CD4-positive, alpha-beta memory T cell (primary cell): ENCODE measurements around the gene DNAH6. TPM values are rescaled to one million over a fixed set of nuclear protein-coding genes. Genes with fewer than 3 reads are reported as not detected.
A peak's percentile ranks its signal among the peaks of the same experiment; 100 is the strongest.

ENCODE experiments used
- CTCF ChIA-PET: fragments of 350-600 bp; sonication (Branson Sonifier 250); formaldehyde crosslinking; loops from one replicate; lab custom pipeline; 2021; ENCODE audit warnings: inconsistent platforms; ENCODE audit not compliant: partially characterized antibody; lab: Charles Lee
- POLR2A ChIA-PET: fragments of 350-600 bp; sonication (Branson Sonifier 250); formaldehyde crosslinking; loops from one replicate; lab custom pipeline; 2021; ENCODE audit not compliant: partially characterized antibody; lab: Charles Lee
- DNase-seq, 5 donors: peaks; one replicate each; pipeline versions ENCODE4 v3.0.0 to v3.0.0-alpha.2; 2020 to 2022; ENCODE audit warnings: mixed read lengths in 1 of 5
- H3K27ac ChIP-seq: one replicate; pipeline ENCODE4 v1.7.0; 2013; ENCODE audit warnings: low read depth, low read length
- H3K27me3 ChIP-seq: 2 replicates; pipeline ENCODE4 v1.7.0; 2013; ENCODE audit warnings: mild to moderate bottlenecking, low read length, moderate library complexity; ENCODE audit not compliant: insufficient read depth
- H3K36me3 ChIP-seq: 2 replicates; pipeline ENCODE4 v1.7.0; 2013; ENCODE audit warnings: mild to moderate bottlenecking, low read length, moderate library complexity; ENCODE audit not compliant: insufficient read depth
- H3K4me1 ChIP-seq: 2 replicates; pipeline ENCODE4 v1.7.0; 2013; ENCODE audit warnings: mild to moderate bottlenecking, low read length, moderate library complexity; ENCODE audit not compliant: insufficient read depth
- H3K4me3 ChIP-seq, 2 donors: one replicate each; pipeline ENCODE4 v1.7.0; 2013; ENCODE audit warnings: low read length in 2 of 2, mild to moderate bottlenecking in 1 of 2
- H3K9me3 ChIP-seq, 2 donors: one replicate each; pipeline ENCODE4 v1.7.0; 2013; ENCODE audit warnings: low read length in 2 of 2, control low read depth in 1 of 2; ENCODE audit not compliant: control insufficient read depth in 1 of 2
- H3K27ac Mint-ChIP-seq, 7 donors: one replicate each; pipeline ENCODE4 v1.8.0; 2020 to 2021; ENCODE audit warnings: mixed read lengths in 7 of 7, mild to moderate bottlenecking in 6 of 7, inconsistent platforms in 3 of 7, moderate library complexity in 3 of 7
- H3K27me3 Mint-ChIP-seq, 2 donors: one replicate each; pipeline ENCODE4 v1.8.0; 2020 to 2021; ENCODE audit warnings: mixed read lengths in 2 of 2
- H3K36me3 Mint-ChIP-seq, 2 donors: one replicate each; pipeline ENCODE4 v1.8.0; 2020 to 2021; ENCODE audit warnings: mixed read lengths in 2 of 2, inconsistent platforms in 1 of 2, mild to moderate bottlenecking in 1 of 2
- H3K4me1 Mint-ChIP-seq, 4 donors: one replicate each; pipeline ENCODE4 v1.8.0; 2020 to 2021; ENCODE audit warnings: mixed read lengths in 4 of 4, mild to moderate bottlenecking in 1 of 4
- H3K4me3 Mint-ChIP-seq, 8 donors: one replicate each; pipeline ENCODE4 v1.8.0; 2020 to 2021; ENCODE audit warnings: mixed read lengths in 8 of 8, mild to moderate bottlenecking in 7 of 8, moderate library complexity in 6 of 8, inconsistent platforms in 3 of 8
- H3K9me3 Mint-ChIP-seq, 8 donors: one replicate each; pipeline ENCODE4 v1.8.0; 2020 to 2021; ENCODE audit warnings: mixed read lengths in 8 of 8, mild to moderate bottlenecking in 5 of 8, inconsistent platforms in 3 of 8, moderate library complexity in 1 of 8
- intact Hi-C: fragments of 100-400 bp; cut with micrococcal nuclease; formaldehyde crosslinking; loops from one replicate; pipeline ENCODE4 v1.15.1; 2023
- polyA plus RNA-seq, 2 donors: library from polyadenylated mRNA; unstranded; fragments of 300-500 nt; fragmentation: Illumina TruSeq; gene quantifications; one replicate each; pipeline ENCODE4 v1.2.3, GENCODE V29; 2021
- total RNA-seq, 2 experiments: library from RNA; stranded (reverse); gene quantifications; one replicate each; pipeline ENCODE4 v1.2.3, GENCODE V29; 2021

Gene DNAH6
- total and polyA plus RNA-seq, 4 experiments from 2014 or later: 0.22 to 2.9 (median 1.2) TPM

- H3K4me3 ChIP-seq: no peak overlapping the region
- H3K36me3 ChIP-seq: no peaks in the 10 kb centered on the region
- H3K4me1 ChIP-seq: peaks cover 39% of the 10 kb centered on the region
- H3K27me3 ChIP-seq: no peaks in the 10 kb centered on the region
- peak overlapping the region in 4 of 8 donors; percentile 2 to 30 (median 9) for H3K4me3 Mint-ChIP-seq
- DNase-seq: no peak
- H3K36me3 Mint-ChIP-seq: peaks cover 19 to 22% of the 10 kb centered on the region in 2 donors
- H3K27ac ChIP-seq: no peak overlapping the region
- ChIA-PET CTCF (interaction anchor here (2.6 kb wide), 1 partner anchor 76 kb away, joined by 8 read pairs; no protein-coding TSS in a partner anchor), POLR2A (interaction anchor here (0.7 to 1.3 kb wide), 3 partner anchors 11 to 109 kb away, joined by 3 to 5 read pairs (median 3); no protein-coding TSS in a partner anchor)
- intact Hi-C loops: no loop called here
- H3K27me3 Mint-ChIP-seq: no peaks in the 10 kb centered on the region
- H3K27ac Mint-ChIP-seq: peak overlapping the region; percentile 52 to 89 (median 76)
- peaks cover 24 to 76% (median 51%) of the 10 kb centered on the region in 4 donors for H3K4me1 Mint-ChIP-seq
- H3K9me3 Mint-ChIP-seq: peaks cover 0 to 2% (median 0%) of the 10 kb centered on the region in 8 donors
- no peaks in the 10 kb centered on the region for H3K9me3 ChIP-seq
Observed at GRCh38 chr2:84817239-84817655, 300.9 kb downstream of the DNAH6 start.

GRCh38 chr2:84821806-84822205 lies 305.5 kb downstream of the DNAH6 start:
- H3K27me3 Mint-ChIP-seq: no peaks in the 10 kb centered on the region
- Histone ChIP-seq H3K36me3 (peaks cover 4% of the 10 kb centered on the region), H3K27ac (no peak overlapping the region), H3K4me1 (peaks cover 35% of the 10 kb centered on the region), H3K27me3 (no peaks in the 10 kb centered on the region), H3K9me3 (no peaks in the 10 kb centered on the region), H3K4me3 (no peak overlapping the region)
- ChIA-PET POLR2A (interaction anchor here (0.9 kb wide), 1 partner anchor 38 kb away, joined by 3 read pairs; no protein-coding TSS in a partner anchor), CTCF (interaction anchor here (1.4 kb wide), 1 partner anchor 8 kb away, joined by 3 read pairs; no protein-coding TSS in a partner anchor)
- no peak overlapping the region for H3K4me3 Mint-ChIP-seq
- peaks cover 0 to 1% (median 0%) of the 10 kb centered on the region in 8 donors for H3K9me3 Mint-ChIP-seq
- peak overlapping the region in 4 of 7 donors; percentile 18 to 90 (median 74) for H3K27ac Mint-ChIP-seq
- intact Hi-C loops: no loop called here
- peaks cover 43 to 46% of the 10 kb centered on the region in 2 donors for H3K36me3 Mint-ChIP-seq
- H3K4me1 Mint-ChIP-seq: peaks cover 25 to 74% (median 47%) of the 10 kb centered on the region in 4 donors
- no peak for DNase-seq

- peaks cover 26 to 60% (median 40%) of the 10 kb centered on the region in 4 donors for H3K4me1 Mint-ChIP-seq
- peaks cover 53 to 54% of the 10 kb centered on the region in 2 donors for H3K36me3 Mint-ChIP-seq
- Histone ChIP-seq H3K4me1 (peaks cover 31% of the 10 kb centered on the region), H3K36me3 (peaks cover 4% of the 10 kb centered on the region), H3K4me3 (no peak overlapping the region), H3K27ac (no peak overlapping the region), H3K27me3 (no peaks in the 10 kb centered on the region), H3K9me3 (no peaks in the 10 kb centered on the region)
- CTCF ChIA-PET: interaction anchor here (1.0 to 1.4 kb wide), 3 partner anchors 9 to 103 kb away, joined by 3 read pairs; no protein-coding TSS in a partner anchor
- no peaks in the 10 kb centered on the region for H3K9me3 Mint-ChIP-seq
- H3K4me3 Mint-ChIP-seq: peak overlapping the region in 1 of 8 donors; percentile 6
- intact Hi-C loops: no loop called here
- H3K27ac Mint-ChIP-seq: peak overlapping the region in 6 of 7 donors; percentile 23 to 83 (median 42)
- POLR2A ChIA-PET: interaction anchor here (1.1 kb wide), 1 partner anchor 15 kb away, joined by 3 read pairs; no protein-coding TSS in a partner anchor
- DNase-seq: no peak
- H3K27me3 Mint-ChIP-seq: no peaks in the 10 kb centered on the region
Observed at GRCh38 chr2:84823229-84823628, 306.9 kb downstream of the DNAH6 start.

GRCh38 chr2:84823788-84824187 lies 307.5 kb downstream of the DNAH6 start:
- Mint-ChIP-seq H3K4me3 (no peak overlapping the region), H3K9me3 (no peaks in the 10 kb centered on the region), H3K27ac (peak overlapping the region in 1 of 7 donors; percentile 74), H3K4me1 (peaks cover 29 to 54% (median 40%) of the 10 kb centered on the region in 4 donors), H3K36me3 (peaks cover 53 to 57% of the 10 kb centered on the region in 2 donors), H3K27me3 (no peaks in the 10 kb centered on the region)
- Histone ChIP-seq H3K27ac (no peak overlapping the region), H3K4me1 (peaks cover 37% of the 10 kb centered on the region), H3K36me3 (peaks cover 4% of the 10 kb centered on the region), H3K27me3 (no peaks in the 10 kb centered on the region), H3K4me3 (no peak overlapping the region), H3K9me3 (no peaks in the 10 kb centered on the region)
- intact Hi-C loops: no loop called here
- ChIA-PET CTCF (interaction anchor here (1.4 kb wide), 1 partner anchor 18 kb away, joined by 4 read pairs; no protein-coding TSS in a partner anchor), POLR2A (no interaction called here)
- no peak for DNase-seq

- DNase-seq: no peak
- Histone ChIP-seq H3K4me1 (peaks cover 71% of the 10 kb centered on the region), H3K9me3 (no peaks in the 10 kb centered on the region), H3K36me3 (peaks cover 4% of the 10 kb centered on the region), H3K27me3 (no peaks in the 10 kb centered on the region), H3K4me3 (no peak overlapping the region), H3K27ac (no peak overlapping the region)
- Mint-ChIP-seq H3K27ac (peak overlapping the region in 5 of 7 donors; percentile 71 to 92 (median 77)), H3K36me3 (peaks cover 33 to 50% of the 10 kb centered on the region in 2 donors), H3K4me1 (peaks cover 15 to 36% (median 22%) of the 10 kb centered on the region in 4 donors), H3K27me3 (no peaks in the 10 kb centered on the region), H3K4me3 (peak overlapping the region in 6 of 8 donors; percentile 43 to 71 (median 65)), H3K9me3 (no peaks in the 10 kb centered on the region)
- ChIA-PET POLR2A (interaction anchor here (1.1 to 4.9 kb wide), 7 partner anchors 13 to 98 kb away, joined by 3 to 26 read pairs (median 6); partner anchors contain the start of gene TMSB10), CTCF (interaction anchor here (1.3 to 4.0 kb wide), 6 partner anchors 10 to 302 kb away, joined by 3 to 16 read pairs (median 4); no protein-coding TSS in a partner anchor)
- intact Hi-C loops: no loop called here
Observed at GRCh38 chr2:84827978-84828575, 311.8 kb downstream of the DNAH6 start.

GRCh38 chr2:84829693-84830092 lies 313.4 kb downstream of the DNAH6 start:
- intact Hi-C loops: loop anchor here (5.0 kb wide), 1 partner anchor 38 kb away; no protein-coding TSS in a partner anchor
- H3K4me1 ChIP-seq: peaks cover 86% of the 10 kb centered on the region

GRCh38 chr2:84830095-84830494 lies 313.8 kb downstream of the DNAH6 start:
- no peak overlapping the region for H3K4me3 ChIP-seq
- H3K36me3 Mint-ChIP-seq: peaks cover 34 to 57% of the 10 kb centered on the region in 2 donors
- peaks cover 86% of the 10 kb centered on the region for H3K4me1 ChIP-seq
- H3K9me3 Mint-ChIP-seq: peaks cover 0 to 3% (median 0%) of the 10 kb centered on the region in 8 donors
- H3K27me3 Mint-ChIP-seq: no peaks in the 10 kb centered on the region
- intact Hi-C loops: loop anchor here (5.0 kb wide), 1 partner anchor 37 kb away; no protein-coding TSS in a partner anchor
- H3K4me1 Mint-ChIP-seq: peaks cover 9 to 44% (median 30%) of the 10 kb centered on the region in 4 donors
- no peaks in the 10 kb centered on the region for H3K9me3 ChIP-seq
- H3K27ac Mint-ChIP-seq: no peak overlapping the region
- no peak for DNase-seq
- POLR2A ChIA-PET: interaction anchor here (1.4 kb wide), 1 partner anchor 19 kb away, joined by 3 read pairs; no protein-coding TSS in a partner anchor
- no peak overlapping the region for H3K4me3 Mint-ChIP-seq
- no peak overlapping the region for H3K27ac ChIP-seq
- no peaks in the 10 kb centered on the region for H3K27me3 ChIP-seq
- H3K36me3 ChIP-seq: peaks cover 4% of the 10 kb centered on the region
- CTCF ChIA-PET: no interaction called here

More at GRCh38 chr2:84829693-84830092, 313.4 kb downstream of the DNAH6 start:
- no peak for DNase-seq
- Mint-ChIP-seq H3K4me3 (no peak overlapping the region), H3K27me3 (no peaks in the 10 kb centered on the region), H3K4me1 (peaks cover 7 to 43% (median 29%) of the 10 kb centered on the region in 4 donors), H3K27ac (no peak overlapping the region), H3K36me3 (peaks cover 31 to 55% of the 10 kb centered on the region in 2 donors), H3K9me3 (no peaks in the 10 kb centered on the region)
- no peaks in the 10 kb centered on the region for H3K27me3 ChIP-seq
- no peak overlapping the region for H3K4me3 ChIP-seq
- H3K27ac ChIP-seq: no peak overlapping the region
- CTCF ChIA-PET: no interaction called here
- H3K36me3 ChIP-seq: no peaks in the 10 kb centered on the region
- H3K9me3 ChIP-seq: no peaks in the 10 kb centered on the region
- POLR2A ChIA-PET: interaction anchor here (1.4 kb wide), 1 partner anchor 20 kb away, joined by 3 read pairs; no protein-coding TSS in a partner anchor
